ENCODE data around the gene MAN1B1.

The MAN1B1 gene

DNA sequence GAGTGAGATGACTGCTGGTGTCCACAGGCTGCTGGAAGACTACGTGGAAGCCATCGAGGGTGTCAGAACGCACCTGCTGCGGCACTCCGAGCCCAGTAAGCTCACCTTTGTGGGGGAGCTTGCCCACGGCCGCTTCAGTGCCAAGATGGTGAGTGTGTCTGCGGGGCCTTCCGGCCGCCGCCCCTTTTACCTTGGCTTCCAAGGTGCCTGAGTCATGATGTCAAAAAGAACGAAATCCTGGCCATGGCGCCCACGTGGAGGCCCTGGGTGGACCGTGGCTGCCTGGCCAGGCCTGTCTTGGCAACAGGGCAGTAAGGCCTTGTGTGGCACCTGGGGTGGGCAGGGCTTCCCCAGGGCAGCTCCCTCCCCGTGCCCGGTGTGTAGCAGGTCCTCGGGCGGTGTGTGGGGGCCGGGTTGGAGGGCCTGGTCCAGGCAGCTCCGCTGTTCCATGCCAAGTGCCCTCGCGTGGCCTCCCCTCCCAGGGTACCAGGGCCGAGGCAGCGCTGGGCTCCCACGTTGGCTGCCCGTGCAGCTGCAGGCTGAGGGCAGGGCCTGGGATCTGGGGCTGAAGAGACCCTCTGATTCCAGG is 20.0 kb downstream of the MAN1B1 start:
- TF ChIP-seq, protein P1, sequence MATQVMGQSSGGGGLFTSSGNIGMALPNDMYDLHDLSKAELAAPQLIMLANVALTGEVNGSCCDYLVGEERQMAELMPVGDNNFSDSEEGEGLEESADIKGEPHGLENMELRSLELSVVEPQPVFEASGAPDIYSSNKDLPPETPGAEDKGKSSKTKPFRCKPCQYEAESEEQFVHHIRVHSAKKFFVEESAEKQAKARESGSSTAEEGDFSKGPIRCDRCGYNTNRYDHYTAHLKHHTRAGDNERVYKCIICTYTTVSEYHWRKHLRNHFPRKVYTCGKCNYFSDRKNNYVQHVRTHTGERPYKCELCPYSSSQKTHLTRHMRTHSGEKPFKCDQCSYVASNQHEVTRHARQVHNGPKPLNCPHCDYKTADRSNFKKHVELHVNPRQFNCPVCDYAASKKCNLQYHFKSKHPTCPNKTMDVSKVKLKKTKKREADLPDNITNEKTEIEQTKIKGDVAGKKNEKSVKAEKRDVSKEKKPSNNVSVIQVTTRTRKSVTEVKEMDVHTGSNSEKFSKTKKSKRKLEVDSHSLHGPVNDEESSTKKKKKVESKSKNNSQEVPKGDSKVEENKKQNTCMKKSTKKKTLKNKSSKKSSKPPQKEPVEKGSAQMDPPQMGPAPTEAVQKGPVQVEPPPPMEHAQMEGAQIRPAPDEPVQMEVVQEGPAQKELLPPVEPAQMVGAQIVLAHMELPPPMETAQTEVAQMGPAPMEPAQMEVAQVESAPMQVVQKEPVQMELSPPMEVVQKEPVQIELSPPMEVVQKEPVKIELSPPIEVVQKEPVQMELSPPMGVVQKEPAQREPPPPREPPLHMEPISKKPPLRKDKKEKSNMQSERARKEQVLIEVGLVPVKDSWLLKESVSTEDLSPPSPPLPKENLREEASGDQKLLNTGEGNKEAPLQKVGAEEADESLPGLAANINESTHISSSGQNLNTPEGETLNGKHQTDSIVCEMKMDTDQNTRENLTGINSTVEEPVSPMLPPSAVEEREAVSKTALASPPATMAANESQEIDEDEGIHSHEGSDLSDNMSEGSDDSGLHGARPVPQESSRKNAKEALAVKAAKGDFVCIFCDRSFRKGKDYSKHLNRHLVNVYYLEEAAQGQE (IDR thresholded peaks at IDR 0.05; ENCODE audit: insufficient read depth in 1 of 2, low read depth in 2 of 2, low read length in 2 of 2), result no peak
- TF ChIP-seq FOXP2 (optimal IDR thresholded peaks at IDR 0.05; ENCODE audit: borderline replicate concordance, extremely low read depth, extremely low read length, insufficient read depth), result no peak
- TF ChIP-seq POLR2AphosphoS5 (IDR thresholded peaks at IDR 0.05; ENCODE audit: low read depth, low read length), result no peak
- no peak for TF ChIP-seq TAF1 (IDR thresholded peaks at IDR 0.05; ENCODE audit: borderline replicate concordance, insufficient read depth, low read length)
- TF ChIP-seq SIN3A (IDR thresholded peaks at IDR 0.05; ENCODE audit: borderline replicate concordance, insufficient read depth, low read length), result no peak

DNA sequence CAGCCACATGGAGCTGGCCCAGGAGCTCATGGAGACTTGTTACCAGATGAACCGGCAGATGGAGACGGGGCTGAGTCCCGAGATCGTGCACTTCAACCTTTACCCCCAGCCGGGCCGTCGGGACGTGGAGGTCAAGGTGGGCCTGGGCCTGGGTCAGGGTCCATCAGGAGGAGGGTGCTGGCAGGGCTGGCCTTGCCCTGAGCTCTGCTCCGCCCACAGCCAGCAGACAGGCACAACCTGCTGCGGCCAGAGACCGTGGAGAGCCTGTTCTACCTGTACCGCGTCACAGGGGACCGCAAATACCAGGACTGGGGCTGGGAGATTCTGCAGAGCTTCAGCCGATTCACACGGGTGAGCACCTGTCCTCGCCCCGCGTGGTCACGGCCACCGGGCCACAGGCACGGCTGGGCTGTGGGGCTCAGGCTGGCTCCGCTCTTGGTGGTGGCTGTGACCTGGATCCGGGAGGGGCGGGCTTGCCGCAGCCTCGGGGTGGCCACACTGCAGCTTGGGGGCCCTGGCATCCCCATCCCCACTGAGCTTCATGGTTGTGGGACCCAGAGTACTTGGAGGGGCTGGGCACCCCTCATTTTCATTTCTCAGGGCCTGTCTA is 20.6 kb downstream of the MAN1B1 start:
- TF ChIP-seq SIN3A (IDR thresholded peaks at IDR 0.05; ENCODE audit: borderline replicate concordance, insufficient read depth, low read length), result no peak
- TF ChIP-seq, protein P1 (IDR thresholded peaks at IDR 0.05; ENCODE audit: insufficient read depth in 1 of 2, low read depth in 2 of 2, low read length in 2 of 2), result no peak
- TF ChIP-seq TAF1 (IDR thresholded peaks at IDR 0.05; ENCODE audit: borderline replicate concordance, insufficient read depth, low read length), result no peak
- no peak for TF ChIP-seq POLR2AphosphoS5 (IDR thresholded peaks at IDR 0.05; ENCODE audit: low read depth, low read length)
- TF ChIP-seq FOXP2 (optimal IDR thresholded peaks at IDR 0.05; ENCODE audit: borderline replicate concordance, extremely low read depth, extremely low read length, insufficient read depth), result no peak

DNA sequence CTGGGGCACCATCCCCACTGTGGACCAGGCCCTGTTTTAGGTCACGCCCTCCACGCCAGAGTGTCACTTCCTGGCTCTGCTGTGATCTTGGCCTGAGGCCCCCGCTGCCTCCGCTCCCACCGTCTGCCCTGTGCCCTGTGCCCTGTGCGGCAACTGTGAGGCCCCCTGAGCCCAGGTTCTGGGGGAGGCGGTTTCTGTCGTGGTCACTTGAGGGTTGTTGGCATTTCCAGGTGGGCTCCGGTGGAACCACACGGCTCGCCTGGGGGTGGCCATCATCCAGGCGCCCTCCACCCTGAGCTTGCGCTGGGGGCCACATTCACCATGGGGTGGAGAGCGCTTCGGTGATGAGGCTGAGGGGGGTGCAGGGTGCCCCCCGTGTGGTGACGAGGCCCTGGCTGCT is 21.2 kb downstream of the MAN1B1 start:
- TF ChIP-seq FOXP2 (optimal IDR thresholded peaks at IDR 0.05; ENCODE audit: borderline replicate concordance, extremely low read depth, extremely low read length, insufficient read depth) (no peak), SIN3A (IDR thresholded peaks at IDR 0.05; ENCODE audit: borderline replicate concordance, insufficient read depth, low read length) (no peak), POLR2AphosphoS5 (IDR thresholded peaks at IDR 0.05; ENCODE audit: low read depth, low read length) (no peak), TAF1 (IDR thresholded peaks at IDR 0.05; ENCODE audit: borderline replicate concordance, insufficient read depth, low read length) (no peak)
- TF ChIP-seq, protein P1 (IDR thresholded peaks at IDR 0.05; ENCODE audit: insufficient read depth in 1 of 2, low read depth in 2 of 2, low read length in 2 of 2), result no peak

DNA sequence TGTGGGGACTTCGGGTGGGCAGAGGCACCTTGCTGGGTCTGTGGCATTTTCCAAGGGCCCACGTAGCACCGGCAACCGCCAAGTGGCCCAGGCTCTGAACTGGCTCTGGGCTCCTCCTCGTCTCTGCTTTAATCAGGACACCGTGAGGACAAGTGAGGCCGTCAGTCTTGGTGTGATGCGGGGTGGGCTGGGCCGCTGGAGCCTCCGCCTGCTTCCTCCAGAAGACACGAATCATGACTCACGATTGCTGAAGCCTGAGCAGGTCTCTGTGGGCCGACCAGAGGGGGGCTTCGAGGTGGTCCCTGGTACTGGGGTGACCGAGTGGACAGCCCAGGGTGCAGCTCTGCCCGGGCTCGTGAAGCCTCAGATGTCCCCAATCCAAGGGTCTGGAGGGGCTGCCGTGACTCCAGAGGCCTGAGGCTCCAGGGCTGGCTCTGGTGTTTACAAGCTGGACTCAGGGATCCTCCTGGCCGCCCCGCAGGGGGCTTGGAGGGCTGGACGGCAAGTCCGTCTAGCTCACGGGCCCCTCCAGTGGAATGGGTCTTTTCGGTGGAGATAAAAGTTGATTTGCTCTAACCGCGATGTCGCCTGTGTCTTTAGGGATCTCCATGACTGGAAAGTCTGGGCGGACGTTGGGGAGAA is 21.9 kb downstream of the MAN1B1 start:
- no peak for TF ChIP-seq FOXP2 (optimal IDR thresholded peaks at IDR 0.05; ENCODE audit: borderline replicate concordance, extremely low read depth, extremely low read length, insufficient read depth)
- TF ChIP-seq, protein P1 (IDR thresholded peaks at IDR 0.05; ENCODE audit: insufficient read depth in 1 of 2, low read depth in 2 of 2, low read length in 2 of 2), result no peak
- TF ChIP-seq SIN3A (IDR thresholded peaks at IDR 0.05; ENCODE audit: borderline replicate concordance, insufficient read depth, low read length), result no peak
- no peak for TF ChIP-seq TAF1 (IDR thresholded peaks at IDR 0.05; ENCODE audit: borderline replicate concordance, insufficient read depth, low read length)
- no peak for TF ChIP-seq POLR2AphosphoS5 (IDR thresholded peaks at IDR 0.05; ENCODE audit: low read depth, low read length)
